GM19328 (cell line): ENCODE results near the gene LHFPL6.

Experiments
- ATAC-seq: cut with Tn5 transposase; IDR thresholded peaks from one replicate; pipeline ENCODE4 v1.9.1; 2021; ENCODE audit warnings: mild to moderate bottlenecking, moderate library complexity; ENCODE audit not compliant: unreplicated experiment

The LHFPL6 gene

GRCh38 chr13:39557285-39557955 lies 45.6 kb downstream of the LHFPL6 start:
- no peak for ATAC-seq

GRCh38 chr13:39556866-39557265 lies 46.1 kb downstream of the LHFPL6 start:
- no peak for ATAC-seq

- no peak for ATAC-seq
Observed at GRCh38 chr13:39554371-39554770, 48.6 kb downstream of the LHFPL6 start.

GRCh38 chr13:39552246-39552645 lies 50.7 kb downstream of the LHFPL6 start:
- no peak for ATAC-seq

- no peak for ATAC-seq
Observed at GRCh38 chr13:39550931-39551330, 52.1 kb downstream of the LHFPL6 start.

GRCh38 chr13:39547108-39547507 lies 55.9 kb downstream of the LHFPL6 start:
- no peak for ATAC-seq

GRCh38 chr13:39542361-39542760 lies 60.6 kb downstream of the LHFPL6 start:
- no peak for ATAC-seq

GRCh38 chr13:39540929-39541605 lies 61.9 kb downstream of the LHFPL6 start:
- ATAC-seq, result no peak

- no peak for ATAC-seq
Observed at GRCh38 chr13:39538816-39539790, 63.9 kb downstream of the LHFPL6 start.

GRCh38 chr13:39536906-39537305 lies 66.1 kb downstream of the LHFPL6 start:
- no peak for ATAC-seq

- no peak for ATAC-seq
Observed at GRCh38 chr13:39536274-39536673, 66.7 kb downstream of the LHFPL6 start.

- ATAC-seq, result no peak
Observed at GRCh38 chr13:39533651-39534150, 69.3 kb downstream of the LHFPL6 start.

- no peak for ATAC-seq
Observed at GRCh38 chr13:39531646-39532045, 71.3 kb downstream of the LHFPL6 start.

GRCh38 chr13:39530916-39531315 lies 72.1 kb downstream of the LHFPL6 start:
- ATAC-seq, result no peak

- ATAC-seq, result no peak
Observed at GRCh38 chr13:39528661-39528980, 74.4 kb downstream of the LHFPL6 start.

GRCh38 chr13:39527961-39528660 lies 74.9 kb downstream of the LHFPL6 start:
- ATAC-seq, result no peak

- ATAC-seq, result no peak
Observed at GRCh38 chr13:39527301-39527700, 75.7 kb downstream of the LHFPL6 start.

GRCh38 chr13:39526499-39526898 lies 76.5 kb downstream of the LHFPL6 start:
- no peak for ATAC-seq

GRCh38 chr13:39525506-39525905 lies 77.5 kb downstream of the LHFPL6 start:
- no peak for ATAC-seq

- ATAC-seq, result no peak
Observed at GRCh38 chr13:39524795-39525194, 78.2 kb downstream of the LHFPL6 start.

- no peak for ATAC-seq
Observed at GRCh38 chr13:39522329-39522728, 80.7 kb downstream of the LHFPL6 start.
